Suprapubic skin (tissue), 4 donors: Measurements from ENCODE around the gene GAK.

Experiments used
- CTCF ChIP-seq, 2 donors: fragments of 200-600 bp in 1 of 2; fragments of 450-650 bp in 1 of 2; sonication (generic) in 1 of 2; IDR thresholded peaks; one replicate each; pipeline ENCODE4 v1.5.1; 2016 to 2019; ENCODE audit warnings: antibody characterized with exemption in 2 of 2, mild to moderate bottlenecking in 1 of 2, moderate library complexity in 1 of 2
- EP300 ChIP-seq: sonication (generic); formaldehyde crosslinking; IDR thresholded peaks from one replicate; pipeline ENCODE4 v1.6.1; 2017; ENCODE audit warnings: antibody characterized with exemption
- POLR2A ChIP-seq, 2 donors: fragments of 450-650 bp; IDR thresholded peaks; one replicate each; pipeline ENCODE4 v1.6.1; 2017; ENCODE audit warnings: antibody characterized with exemption in 2 of 2, mild to moderate bottlenecking in 2 of 2, moderate library complexity in 2 of 2
- POLR2AphosphoS5 ChIP-seq, 3 donors: sonication (generic); formaldehyde crosslinking; IDR thresholded peaks; one replicate each; pipeline ENCODE4 v1.6.1; 2017; ENCODE audit warnings: antibody characterized with exemption in 3 of 3

- TF ChIP-seq CTCF (IDR thresholded peaks at IDR 0.05) (no peak), EP300 (no peak), POLR2A (IDR thresholded peaks at IDR 0.05) (no peak), POLR2AphosphoS5 (IDR thresholded peaks at IDR 0.05) (no peak)
Measured at GRCh38 chr4:815464-816146, 116.5 kb downstream of the GAK start.
